GM18861 (cell line): ENCODE data around the gene HNRNPA2B1.
"Not testable (repeated sequence)": the region's sequence is repeated elsewhere in the genome, so short reads cannot be mapped to it uniquely, and the experiment has no call there.

Source experiments
- ATAC-seq: cut with Tn5 transposase; IDR thresholded peaks from one replicate; pipeline ENCODE4 v1.9.1; 2021; ENCODE audit not compliant: unreplicated experiment

The HNRNPA2B1 gene

GRCh38 chr7:26166684-26167266 is 33.8 kb downstream of the HNRNPA2B1 start:
- ATAC-seq: no peak

DNA sequence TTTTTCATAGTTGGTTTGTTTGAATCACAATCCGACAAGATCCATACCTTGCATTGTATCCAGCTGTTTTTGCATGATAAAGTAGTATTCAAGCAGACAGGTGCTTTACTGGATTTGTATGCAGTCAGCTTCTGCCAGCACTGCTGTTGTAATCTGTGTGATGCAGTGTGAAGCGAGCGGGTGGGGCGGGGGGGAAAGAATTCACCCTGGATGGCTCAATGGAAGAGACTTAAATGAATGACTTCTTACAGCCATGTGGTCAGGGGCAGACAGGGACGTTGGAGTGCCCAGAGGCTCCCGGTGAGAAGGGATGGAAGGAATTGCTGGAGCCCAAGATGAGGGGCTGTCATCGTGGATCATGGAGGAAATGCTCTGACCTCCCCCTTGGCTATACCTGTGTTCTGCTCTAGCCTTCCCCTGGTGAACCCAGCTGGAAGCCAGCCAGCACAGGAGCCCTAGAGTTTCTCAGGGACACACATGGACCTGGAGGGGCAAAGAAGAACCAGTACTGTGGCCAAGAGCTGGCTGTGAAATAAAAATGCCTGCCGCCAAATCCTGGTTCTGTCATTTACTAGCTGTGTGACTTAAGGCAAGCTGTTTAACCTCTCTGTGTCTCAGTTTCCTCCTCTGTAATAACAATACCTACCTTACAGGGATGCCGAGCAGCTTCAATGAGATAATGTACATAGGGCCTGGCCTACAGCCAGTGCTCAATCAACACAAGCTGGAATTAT is 34.4 kb downstream of the HNRNPA2B1 start:
- no peak for ATAC-seq

DNA sequence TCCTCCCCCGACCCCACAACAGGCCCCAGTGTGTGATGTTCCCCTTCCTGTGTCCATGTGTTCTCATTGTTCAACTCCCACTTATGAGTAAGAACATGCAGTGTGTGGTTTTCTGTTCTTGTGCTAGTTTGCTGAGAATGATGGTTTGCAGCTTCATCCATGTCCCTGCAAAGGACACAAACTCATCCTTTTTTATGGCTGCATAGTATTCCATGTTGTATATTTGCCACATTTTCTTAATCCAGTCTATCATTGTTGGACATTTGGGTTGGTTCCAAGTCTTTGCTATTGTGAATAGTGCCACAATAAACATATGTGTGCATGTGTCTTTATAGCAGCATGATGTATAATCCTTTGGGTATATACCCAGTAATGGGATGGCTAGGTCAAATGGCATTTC is 36.7 kb downstream of the HNRNPA2B1 start:
- ATAC-seq: not testable (repeated sequence)

DNA sequence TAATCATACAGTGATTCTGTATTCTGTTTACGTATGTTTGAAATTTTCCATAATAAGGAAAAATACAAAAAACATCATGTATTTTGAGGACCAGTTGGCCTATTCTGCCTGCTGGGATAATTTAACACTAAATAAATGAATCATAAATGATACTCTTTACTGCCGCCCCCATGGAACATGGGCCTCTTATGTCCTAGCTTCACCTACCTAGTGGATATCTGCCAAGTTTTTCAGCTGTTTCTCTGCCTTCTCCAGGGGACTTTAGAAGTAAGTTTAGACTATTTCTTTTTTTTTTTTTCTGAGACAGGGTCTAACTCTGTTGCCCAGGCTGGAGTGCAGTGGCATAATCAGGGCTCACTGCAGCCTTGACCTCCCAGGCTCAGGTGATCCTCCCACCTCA is 38.1 kb downstream of the HNRNPA2B1 start:
- no peak for ATAC-seq

DNA sequence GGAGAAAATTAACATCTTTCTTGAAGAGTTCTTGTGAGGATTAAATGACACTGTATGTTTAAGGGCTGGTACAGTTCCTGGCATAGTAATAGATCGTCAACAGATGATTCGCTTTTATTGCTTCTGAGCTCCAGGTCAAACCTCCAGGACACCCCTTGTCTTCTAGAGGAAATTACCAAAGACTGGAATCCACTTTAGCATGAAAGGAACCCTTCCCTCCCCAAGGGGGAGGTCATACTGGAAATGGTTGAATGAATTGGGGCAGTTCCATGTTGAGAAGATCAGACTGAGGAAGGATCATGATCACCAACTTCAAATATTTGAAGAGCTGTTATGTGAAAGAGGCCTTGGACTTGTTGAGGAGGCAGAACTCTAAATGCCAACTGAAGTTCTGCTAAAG is 39.6 kb downstream of the HNRNPA2B1 start:
- ATAC-seq: no peak

GRCh38 chr7:26159243-26159642 is 41.3 kb downstream of the HNRNPA2B1 start:
- ATAC-seq: no peak

GRCh38 chr7:26157520-26158105 is 42.9 kb downstream of the HNRNPA2B1 start:
- ATAC-seq: no peak

GRCh38 chr7:26156451-26157420 is 43.8 kb downstream of the HNRNPA2B1 start:
- ATAC-seq: peak; percentile 26

DNA sequence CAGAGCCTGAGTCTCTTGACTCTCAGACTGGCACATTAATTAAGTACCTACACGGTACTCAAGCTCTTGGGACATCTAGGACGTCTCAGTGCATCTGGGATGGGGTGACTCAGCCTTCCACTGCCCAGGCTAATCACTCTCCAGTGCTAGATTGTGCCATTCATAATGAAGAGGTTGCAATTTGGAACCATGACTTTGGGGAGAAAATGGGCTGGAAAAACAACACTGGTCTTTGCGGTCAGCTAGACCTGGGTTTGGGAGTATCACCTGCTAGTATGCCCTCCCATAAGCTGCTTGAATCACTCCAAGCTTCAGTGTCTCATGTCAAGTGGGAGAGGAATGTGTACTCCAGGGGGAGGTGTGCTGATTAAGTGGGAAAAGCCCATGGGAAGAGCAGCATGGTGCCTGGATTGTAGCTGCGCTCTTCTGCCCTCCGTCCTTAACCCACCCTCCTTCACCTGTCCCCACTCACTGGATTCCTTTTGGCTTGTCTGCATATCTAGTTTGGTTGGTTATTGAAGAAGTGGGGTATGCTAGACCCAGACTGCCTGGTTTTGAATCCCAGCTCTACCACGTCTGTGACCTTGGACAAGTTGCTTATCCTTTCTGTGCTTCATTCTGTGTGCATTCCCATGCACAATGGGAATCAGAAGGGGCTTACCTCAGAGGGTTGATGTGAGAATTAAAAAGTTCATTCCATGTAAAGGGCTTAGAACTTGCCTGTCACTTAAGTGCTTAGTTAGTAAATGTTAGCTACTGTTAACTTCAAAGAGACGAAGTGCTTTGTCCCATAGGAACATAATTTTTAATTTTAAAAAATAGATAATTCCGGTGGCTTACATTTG is 44.8 kb downstream of the HNRNPA2B1 start:
- ATAC-seq: no peak

DNA sequence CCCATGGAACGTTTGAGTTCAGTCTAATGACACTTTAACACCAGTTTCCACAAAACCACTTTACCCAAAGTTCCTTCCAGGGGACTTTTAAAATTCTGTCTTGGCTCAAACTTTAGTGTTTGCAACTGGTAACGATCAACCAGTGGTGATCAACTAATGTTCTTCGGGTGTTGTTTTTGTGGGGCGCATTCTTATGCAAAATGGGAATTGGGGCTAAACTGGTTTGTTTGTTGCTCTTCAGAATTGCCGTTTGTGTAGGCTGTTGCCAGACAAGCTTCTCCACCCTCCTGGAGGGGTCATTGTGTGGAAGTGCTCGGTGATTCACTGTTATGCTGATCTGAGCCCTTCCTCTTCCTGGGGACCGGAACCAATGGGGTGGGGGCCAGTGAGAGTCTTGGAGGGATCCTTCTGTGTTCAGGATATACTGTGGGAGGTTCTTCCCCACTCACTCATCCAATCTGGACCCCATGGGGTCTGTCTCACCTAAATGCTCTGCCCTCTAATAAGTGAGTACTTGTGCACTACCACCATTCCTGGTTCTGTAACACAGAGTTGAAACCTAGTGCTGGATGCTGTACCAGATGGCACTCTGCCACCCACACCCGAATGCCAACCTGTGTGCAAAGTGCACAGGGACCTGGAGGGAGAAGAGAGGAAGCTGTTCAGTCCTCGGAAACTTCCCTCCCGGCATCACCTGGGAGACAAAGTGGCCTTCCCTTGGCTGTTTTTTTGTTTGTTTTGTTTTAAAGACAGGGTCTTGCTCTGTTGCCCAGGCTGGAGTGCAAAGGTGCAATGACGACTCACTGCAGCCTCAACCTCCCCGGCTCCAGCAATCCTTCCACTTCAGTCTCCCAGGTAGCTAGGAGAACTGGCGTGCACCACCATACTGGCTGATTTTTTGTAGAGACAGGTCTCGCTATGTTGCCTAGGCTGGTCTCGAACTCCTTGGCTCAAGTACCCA is 46.4 kb downstream of the HNRNPA2B1 start:
- ATAC-seq: no peak

GRCh38 chr7:26153241-26153822 is 47.2 kb downstream of the HNRNPA2B1 start:
- no peak for ATAC-seq

GRCh38 chr7:26152782-26153240 is 47.7 kb downstream of the HNRNPA2B1 start:
- ATAC-seq: peak; percentile 5

GRCh38 chr7:26151953-26152781 is 48.4 kb downstream of the HNRNPA2B1 start, which contains the start of gene NFE2L3:
Gene NFE2L3, plus strand, starts transcription at chr7:26152198. Its CDS starts 301 bp downstream, at chr7:26152499.
- peak; percentile 47 for ATAC-seq

DNA sequence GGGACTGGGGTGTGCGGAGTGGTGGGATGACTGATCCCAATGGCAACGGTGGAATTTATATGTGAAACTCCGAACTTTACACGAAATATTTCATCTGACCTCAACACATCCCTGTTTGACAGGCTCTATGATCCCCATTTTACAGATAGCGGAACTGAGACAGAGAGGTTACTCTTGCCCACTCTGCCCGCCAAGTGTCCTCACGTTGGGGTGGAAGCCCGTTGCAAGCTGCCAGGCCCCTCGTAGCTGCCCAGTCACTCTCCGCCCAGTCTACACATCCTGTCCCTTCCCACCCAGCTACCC is 48.9 kb downstream of the HNRNPA2B1 start:
- ATAC-seq: no peak

- ATAC-seq: no peak
Measured at GRCh38 chr7:26151096-26151495, 49.5 kb downstream of the HNRNPA2B1 start.

DNA sequence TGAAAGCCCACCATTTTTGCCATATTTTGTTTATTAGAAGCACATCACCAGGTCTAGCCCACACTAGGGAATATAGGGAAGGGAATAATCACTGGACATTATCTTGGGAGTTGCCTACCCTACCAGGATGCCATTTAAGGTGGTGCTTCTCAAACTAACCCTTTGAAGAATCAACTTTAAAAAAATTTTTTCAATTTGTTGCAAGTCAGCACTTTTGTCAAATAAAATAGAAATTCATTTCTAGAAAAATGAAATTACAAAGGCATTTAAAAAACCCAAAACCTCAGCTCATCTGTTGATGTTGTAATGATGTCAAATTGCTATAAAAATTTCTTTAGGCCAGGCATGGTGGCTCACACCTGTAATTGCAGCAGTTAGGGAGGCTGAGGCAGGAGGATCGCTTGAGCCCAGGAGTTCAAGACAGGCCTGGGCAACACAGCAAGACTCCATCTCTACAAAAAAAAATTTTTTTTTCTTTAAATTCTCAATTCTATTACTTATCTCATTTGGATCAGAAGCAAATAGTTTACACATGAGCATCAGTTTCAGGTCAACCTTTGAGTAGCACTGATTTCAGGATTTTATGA is 51.1 kb downstream of the HNRNPA2B1 start:
- ATAC-seq: no peak

DNA sequence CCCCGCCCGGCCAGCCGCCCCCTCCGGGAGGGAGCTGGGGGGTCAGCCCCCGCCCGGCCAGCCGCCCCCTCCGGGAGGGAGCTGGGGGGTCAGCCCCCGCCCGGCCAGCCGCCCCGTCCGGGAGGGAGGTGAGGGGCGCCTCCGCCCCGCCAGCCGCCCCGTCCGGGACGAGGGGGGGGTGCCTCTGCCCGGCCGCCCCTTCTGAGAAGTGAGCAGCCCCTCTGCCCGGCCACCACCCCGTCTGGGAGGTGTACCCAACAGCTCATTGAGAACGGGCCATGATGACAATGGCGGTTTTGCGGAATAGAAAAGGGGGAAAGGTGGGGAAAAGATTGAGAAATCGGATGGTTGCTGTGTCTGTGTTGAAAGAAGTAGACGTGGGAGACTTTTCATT is 52.2 kb downstream of the HNRNPA2B1 start:
- not testable (repeated sequence) for ATAC-seq
